GM21423 (cell line): ENCODE data around the gene ORM1.

ENCODE experiments used
- ATAC-seq: cut with Tn5 transposase; IDR thresholded peaks from one replicate; pipeline ENCODE4 v1.9.1; 2021; ENCODE audit warnings: mild to moderate bottlenecking, moderate library complexity; ENCODE audit not compliant: unreplicated experiment

Gene ORM1

GRCh38 chr9:114287001-114287762 lies 35.7 kb upstream of the ORM1 start:
- no peak for ATAC-seq

GRCh38 chr9:114287763-114288192 lies 35.1 kb upstream of the ORM1 start:
- no peak for ATAC-seq

DNA sequence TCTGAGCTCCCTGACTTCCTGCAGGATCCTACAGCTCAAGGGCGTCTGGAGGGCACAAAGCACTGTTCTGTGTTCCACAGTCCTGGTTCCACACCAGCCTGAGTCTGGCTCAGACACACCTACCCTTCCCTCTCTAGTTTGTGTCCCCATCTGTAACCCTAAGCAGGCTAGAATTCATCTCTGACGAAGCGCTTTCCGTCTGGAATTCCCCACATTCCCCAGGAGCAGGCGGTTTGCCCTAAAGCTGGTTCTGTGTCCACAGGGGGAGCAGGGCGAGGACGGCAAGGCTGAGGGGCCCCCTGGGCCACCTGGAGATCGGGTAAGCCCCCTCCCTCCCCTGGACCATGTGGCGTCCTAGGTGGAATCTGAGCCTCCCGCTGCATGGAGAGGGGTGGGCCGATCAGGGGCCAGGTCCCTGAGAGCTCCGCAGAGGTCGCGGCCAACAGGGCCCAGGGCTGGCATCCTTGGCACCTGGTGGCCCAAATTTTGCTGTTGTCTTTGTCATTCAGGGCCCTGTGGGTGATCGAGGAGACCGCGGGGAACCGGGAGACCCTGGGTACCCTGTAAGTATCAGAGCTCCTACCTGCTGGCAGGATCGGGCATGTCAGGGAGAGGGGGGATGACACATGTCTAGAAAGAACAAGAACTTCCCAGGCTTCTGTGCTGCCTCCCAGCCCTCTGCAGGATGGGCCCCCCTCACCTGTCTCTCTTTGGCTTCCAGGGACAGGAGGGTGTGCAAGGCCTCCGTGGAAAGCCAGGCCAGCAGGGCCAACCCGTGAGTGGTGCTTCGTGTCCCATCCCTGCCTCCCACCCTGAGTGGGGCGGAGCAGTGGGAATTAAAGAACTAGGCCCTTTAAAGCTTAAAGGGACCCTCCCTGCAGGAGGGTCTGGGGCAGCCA lies 34.5 kb upstream of the ORM1 start:
- no peak for ATAC-seq

DNA sequence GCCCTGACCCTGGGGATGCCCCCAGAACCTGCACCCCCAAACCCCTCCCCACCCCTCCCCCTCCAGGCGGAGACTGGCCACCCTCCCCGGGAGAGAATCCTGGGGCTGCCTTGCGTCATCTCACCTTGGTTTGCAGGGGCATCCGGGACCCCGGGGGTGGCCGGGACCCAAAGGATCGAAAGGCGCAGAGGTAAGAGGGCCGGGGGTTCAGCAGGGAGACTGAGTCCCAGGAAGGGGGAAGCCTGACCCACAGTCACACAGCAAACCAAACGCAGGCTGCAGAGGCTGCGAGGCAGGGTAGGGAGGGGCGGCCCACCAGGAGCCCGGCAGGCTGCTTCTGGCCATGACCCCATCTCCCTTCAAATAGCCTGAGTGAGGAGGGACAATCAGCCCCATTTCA lies 33.8 kb upstream of the ORM1 start:
- no peak for ATAC-seq

DNA sequence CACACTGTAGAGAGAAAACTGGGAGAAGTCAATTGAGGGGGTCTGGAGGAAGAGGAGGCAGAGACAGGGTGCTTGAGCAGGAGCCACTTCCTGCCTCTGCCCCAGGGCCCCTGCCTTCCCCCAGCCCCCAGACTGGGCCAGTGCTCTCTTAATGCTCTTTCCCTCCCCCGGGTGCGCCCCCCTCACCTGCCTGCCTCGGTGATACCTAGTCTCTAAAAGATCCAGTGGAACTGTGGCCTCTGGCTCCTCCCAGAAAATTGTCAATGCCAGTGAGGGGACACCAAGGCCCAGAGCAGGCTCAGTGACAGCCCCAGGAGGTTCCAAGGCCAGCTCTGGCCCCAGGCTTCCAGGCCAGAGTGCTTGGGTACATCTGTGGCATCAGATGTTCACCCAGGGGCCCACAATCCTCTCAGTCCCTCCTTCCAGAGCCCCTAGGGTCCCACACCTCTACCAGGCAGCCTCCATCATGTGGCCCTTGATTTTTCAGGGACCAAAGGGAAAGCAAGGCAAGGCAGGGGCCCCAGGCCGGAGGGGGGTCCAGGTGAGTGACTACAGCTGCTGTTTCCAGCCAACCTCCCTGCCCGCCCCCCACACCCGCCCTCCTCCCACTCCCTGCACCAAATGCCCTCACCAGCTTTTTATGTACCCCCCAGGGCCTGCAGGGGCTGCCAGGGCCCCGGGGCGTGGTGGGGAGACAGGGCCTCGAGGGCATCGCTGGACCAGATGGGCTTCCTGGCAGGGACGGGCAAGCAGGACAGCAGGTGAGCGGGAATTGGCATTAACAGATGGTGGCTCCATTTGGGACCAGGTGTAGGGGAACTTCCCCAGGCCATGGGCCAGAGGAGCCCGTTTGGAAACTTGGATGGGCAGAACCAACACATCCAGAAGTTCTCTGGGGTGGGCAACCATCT lies 33.1 kb upstream of the ORM1 start:
- ATAC-seq, result no peak

GRCh38 chr9:114290561-114290986 lies 32.3 kb upstream of the ORM1 start:
- ATAC-seq, result no peak

GRCh38 chr9:114291064-114291474 lies 31.8 kb upstream of the ORM1 start:
- no peak for ATAC-seq

DNA sequence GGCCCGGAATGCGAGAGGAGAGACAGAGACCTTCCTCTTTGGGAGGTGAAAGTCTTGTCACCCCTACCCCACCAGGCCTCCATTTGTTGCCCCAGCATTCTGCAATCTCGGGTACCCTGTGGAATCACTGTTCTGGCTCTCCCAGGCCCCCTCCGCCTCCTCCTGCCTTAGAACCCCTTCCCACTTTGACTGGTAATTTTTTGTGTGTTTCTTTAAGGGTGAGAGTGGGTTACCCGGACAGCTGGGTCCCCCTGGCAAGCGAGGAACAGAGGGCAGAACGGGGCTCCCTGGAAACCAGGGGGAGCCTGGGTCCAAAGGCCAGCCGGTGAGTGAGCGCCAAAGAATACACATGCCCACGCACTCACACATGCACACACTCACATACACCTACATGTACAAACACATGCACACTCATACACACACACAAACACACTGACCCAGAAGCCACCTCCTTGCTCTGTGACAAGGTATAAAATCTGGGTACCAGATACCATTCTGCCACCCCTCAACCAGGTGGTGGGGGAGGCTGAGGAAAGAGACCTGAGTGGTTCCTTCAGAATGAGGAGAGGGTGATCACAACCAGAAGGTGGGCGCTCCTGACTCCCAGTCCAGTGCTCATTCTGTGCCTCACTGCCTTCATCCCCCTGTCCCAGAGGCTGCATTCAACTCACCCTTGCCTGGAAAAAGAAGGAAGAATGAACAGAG lies 30.9 kb upstream of the ORM1 start:
- ATAC-seq, result no peak

GRCh38 chr9:114294664-114295063 lies 28.2 kb upstream of the ORM1 start:
- no peak for ATAC-seq

- no peak for ATAC-seq
These were observed 26.6 kb upstream of the ORM1 start for GRCh38 chr9:114296338-114296737.

GRCh38 chr9:114299286-114300152 lies 23.4 kb upstream of the ORM1 start:
- no peak for ATAC-seq

DNA sequence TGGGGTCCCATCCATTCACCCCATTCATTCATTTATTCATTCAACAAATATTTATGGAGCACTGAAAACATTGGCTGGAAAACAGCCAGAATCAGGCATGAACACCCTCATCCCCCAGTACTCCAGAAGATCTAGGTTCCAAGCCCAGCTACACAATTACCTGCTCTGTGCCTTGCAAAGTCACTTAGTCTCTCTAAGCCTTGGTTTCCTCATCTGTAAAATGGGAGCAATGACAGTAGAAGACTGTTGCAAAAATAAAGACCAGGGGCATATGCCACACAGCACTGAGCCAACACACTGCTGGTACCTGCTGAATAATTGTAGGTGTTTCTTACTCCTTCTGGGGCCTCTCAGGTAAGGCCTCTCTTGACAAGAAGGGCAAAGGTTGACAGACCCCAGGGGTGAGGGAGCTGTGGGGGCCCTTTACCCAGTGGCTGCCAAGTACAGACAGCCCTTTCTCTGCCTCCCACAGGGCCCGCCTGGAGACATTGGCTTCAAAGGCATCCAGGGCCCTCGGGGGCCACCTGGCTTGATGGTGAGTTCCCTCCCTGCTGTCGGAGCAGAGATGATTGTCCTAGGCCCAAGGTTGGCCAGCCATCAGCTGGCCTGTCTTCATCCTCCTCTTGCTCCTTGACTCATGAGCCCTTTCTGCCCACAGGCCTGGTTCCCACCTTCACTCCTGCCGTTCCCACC lies 22.6 kb upstream of the ORM1 start:
- ATAC-seq, result no peak

GRCh38 chr9:114300846-114301797 lies 21.8 kb upstream of the ORM1 start:
- no peak for ATAC-seq

GRCh38 chr9:114301798-114302565 lies 20.9 kb upstream of the ORM1 start:
- ATAC-seq, result no peak

- no peak for ATAC-seq
These were observed 20.2 kb upstream of the ORM1 start for GRCh38 chr9:114302727-114303126.

DNA sequence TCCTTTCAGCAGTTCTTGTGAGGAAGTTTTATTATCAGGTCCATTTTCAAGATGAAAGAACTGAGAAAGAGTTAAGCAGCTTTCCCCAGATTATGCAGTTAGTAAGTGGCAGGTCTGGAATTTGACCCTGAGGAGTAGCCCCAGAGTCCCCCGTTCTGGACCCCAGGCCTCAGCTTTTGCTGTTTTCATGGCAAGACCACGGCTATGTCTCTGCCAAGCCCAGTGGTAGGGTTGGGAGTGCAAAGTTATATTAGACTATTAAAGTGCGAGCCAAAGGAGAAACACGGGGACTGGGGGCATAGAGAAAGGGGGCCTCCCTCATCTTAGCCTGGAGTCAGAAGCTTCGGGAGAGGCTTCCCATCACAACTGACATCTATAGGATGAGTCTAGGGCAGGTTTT lies 19.3 kb upstream of the ORM1 start:
- no peak for ATAC-seq

GRCh38 chr9:114303977-114304376 lies 18.9 kb upstream of the ORM1 start:
- no peak for ATAC-seq
